Activated CD4-positive, alpha-beta T cell treated with anti-CD3 and anti-CD28 coated beads for 1 hour (primary cell): ENCODE results near the gene SEMA4D.
A peak's percentile ranks its signal among the peaks of the same experiment; 100 is the strongest.

Source experiments
- DNase-seq: peaks from one replicate; pipeline ENCODE4 v3.0.0-alpha.2; 2020

Gene SEMA4D

GRCh38 chr9:89425024-89425805 is 72.7 kb downstream of the SEMA4D start:
- DNase-seq = no peak

GRCh38 chr9:89422151-89422975 is 75.5 kb downstream of the SEMA4D start:
- peak; percentile 45 for DNase-seq

- no peak for DNase-seq
These were observed 76.3 kb downstream of the SEMA4D start for GRCh38 chr9:89421595-89421994.

GRCh38 chr9:89420397-89421178 is 77.3 kb downstream of the SEMA4D start:
- no peak for DNase-seq

- no peak for DNase-seq
These were observed 77.9 kb downstream of the SEMA4D start for GRCh38 chr9:89419978-89420394.

GRCh38 chr9:89418882-89419640 is 78.9 kb downstream of the SEMA4D start:
- DNase-seq = peak; percentile 64

GRCh38 chr9:89418474-89418845 is 79.5 kb downstream of the SEMA4D start:
- DNase-seq = no peak

GRCh38 chr9:89417832-89418473 is 80.0 kb downstream of the SEMA4D start:
- no peak for DNase-seq

- no peak for DNase-seq
These were observed 83.1 kb downstream of the SEMA4D start for GRCh38 chr9:89414670-89415324.

- DNase-seq = no peak
These were observed 83.8 kb downstream of the SEMA4D start for GRCh38 chr9:89413963-89414638.

GRCh38 chr9:89412951-89413350 is 85.0 kb downstream of the SEMA4D start:
- DNase-seq = no peak

GRCh38 chr9:89412541-89412940 is 85.4 kb downstream of the SEMA4D start:
- no peak for DNase-seq

- DNase-seq = no peak
These were observed 86.2 kb downstream of the SEMA4D start for GRCh38 chr9:89411759-89412158.

GRCh38 chr9:89410641-89411350 is 87.1 kb downstream of the SEMA4D start:
- no peak for DNase-seq

- DNase-seq = no peak
These were observed 87.9 kb downstream of the SEMA4D start for GRCh38 chr9:89410022-89410421.

- no peak for DNase-seq
These were observed 88.4 kb downstream of the SEMA4D start for GRCh38 chr9:89409466-89409865.

- peak; percentile 60 for DNase-seq
These were observed 89.2 kb downstream of the SEMA4D start for GRCh38 chr9:89408628-89409101.

- DNase-seq = no peak
These were observed 90.8 kb downstream of the SEMA4D start for GRCh38 chr9:89407070-89407469.

GRCh38 chr9:89405826-89406225 is 92.1 kb downstream of the SEMA4D start:
- no peak for DNase-seq

- no peak for DNase-seq
These were observed 93.8 kb downstream of the SEMA4D start for GRCh38 chr9:89404074-89404473.
